ENCODE results near the gene NPB. TPM values are rescaled to one million over a fixed set of nuclear protein-coding genes. Genes with fewer than 3 reads are reported as not detected.
A peak's percentile ranks its signal among the peaks of the same experiment; 100 is the strongest.

NPB gene
- total and polyA plus RNA-seq, 11 donors: 0.13 to 1.2 (median 0.50) TPM; not detected in 1

GRCh38 chr17:81884520-81884919 is 17.5 kb upstream of the NPB start:
- Histone ChIP-seq H3K27me3 (no peaks in the 10 kb centered on the region), H3K9me3 (no peaks in the 10 kb centered on the region), H3K27ac (no peak overlapping the region), H3K4me1 (peaks cover 0 to 18% (median 3%) of the 10 kb centered on the region in 12 donors), H3K4me3 (no peak overlapping the region), H3K36me3 (peaks cover 0 to 90% (median 64%) of the 10 kb centered on the region in 9 donors)
- peak in 3 of 4 donors; percentile 27 to 51 (median 38) for ATAC-seq
- TF ChIP-seq POLR2A (IDR thresholded peaks at IDR 0.05) (no peak), CTCF (IDR thresholded peaks at IDR 0.05) (no peak)
- 37 to 39% (median 38%) methylated on average over 8 to 11 of the region's 11 CpGs for WGBS, 4 donors
- intact Hi-C loops (cut with DNase I): loop anchor here in 1 of 10 donors (5.0 kb wide), 1 partner anchor 38 kb away; no protein-coding TSS in a partner anchor
- peak in 1 of 5 donors; percentile 20 for DNase-seq

- Histone ChIP-seq H3K27me3 (no peaks in the 10 kb centered on the region), H3K4me1 (peaks cover 0 to 23% (median 8%) of the 10 kb centered on the region in 12 donors), H3K4me3 (no peak overlapping the region), H3K9me3 (no peaks in the 10 kb centered on the region), H3K36me3 (peaks cover 0 to 90% (median 66%) of the 10 kb centered on the region in 9 donors), H3K27ac (no peak overlapping the region)
- ATAC-seq (peak in 1 of 4 donors; percentile 43), DNase-seq (peak in 1 of 5 donors; percentile 40)
- 87 to 98% (median 95%) methylated on average over 4 to 5 of the region's 5 CpGs for WGBS, 4 donors
- no peak for TF ChIP-seq POLR2A (IDR thresholded peaks at IDR 0.05)
- TF ChIP-seq CTCF (IDR thresholded peaks at IDR 0.05): no peak
- intact Hi-C loops (cut with DNase I): loop anchor here in 1 of 10 donors (5.0 kb wide), 1 partner anchor 37 kb away; no protein-coding TSS in a partner anchor
Measured at GRCh38 chr17:81884968-81885367, 17.1 kb upstream of the NPB start.

GRCh38 chr17:81885454-81885853 is 16.6 kb upstream of the NPB start:
- H3K27ac ChIP-seq: no peak overlapping the region
- H3K9me3 ChIP-seq: no peaks in the 10 kb centered on the region
- intact Hi-C loops (cut with DNase I): no loop called here
- peaks cover 0 to 87% (median 70%) of the 10 kb centered on the region in 9 donors for H3K36me3 ChIP-seq
- no peak for TF ChIP-seq POLR2A (IDR thresholded peaks at IDR 0.05)
- TF ChIP-seq CTCF (IDR thresholded peaks at IDR 0.05): no peak
- no peak for DNase-seq
- H3K27me3 ChIP-seq: no peaks in the 10 kb centered on the region
- H3K4me3 ChIP-seq: no peak overlapping the region
- WGBS, 4 donors: 66 to 70% (median 69%) methylated on average over 10 of the region's 10 CpGs
- no peak for ATAC-seq
- H3K4me1 ChIP-seq: peaks cover 2 to 28% (median 13%) of the 10 kb centered on the region in 12 donors

- H3K9me3 ChIP-seq: no peaks in the 10 kb centered on the region
- ATAC-seq: peak in 1 of 4 donors; percentile 23
- H3K27me3 ChIP-seq: no peaks in the 10 kb centered on the region
- H3K27ac ChIP-seq: no peak overlapping the region
- 88 to 96% (median 90%) methylated on average over 5 to 11 of the region's 11 CpGs for WGBS, 4 donors
- intact Hi-C loops (cut with DNase I): no loop called here
- no peak for DNase-seq
- H3K4me3 ChIP-seq: no peak overlapping the region
- peaks cover 4 to 32% (median 16%) of the 10 kb centered on the region in 12 donors for H3K4me1 ChIP-seq
- peaks cover 0 to 85% (median 66%) of the 10 kb centered on the region in 9 donors for H3K36me3 ChIP-seq
- no peak for TF ChIP-seq POLR2A (IDR thresholded peaks at IDR 0.05)
- TF ChIP-seq CTCF (IDR thresholded peaks at IDR 0.05): no peak
Measured at GRCh38 chr17:81885869-81886548, 16.0 kb upstream of the NPB start.

Measured in heart left ventricle (tissue), 16 donors.